OCI-LY7 (cell line): ENCODE results near the gene TMEM181.

Experiments used
- EZH2phosphoT487 ChIP-seq: fragments of 200-600 bp; sonication (generic); IDR thresholded peaks from 2 replicates; pipeline ENCODE4 v1.6.1; 2018; ENCODE audit warnings: low read depth, borderline replicate concordance, mild to moderate bottlenecking, mixed run types, antibody characterized with exemption, low read length, moderate library complexity, mixed read lengths
- TF ChIP-seq, protein P1 (sequence below): fragments of 200-600 bp; sonication (generic); conservative IDR thresholded peaks from 2 replicates; pipeline ENCODE4 v1.5.1; 2014; ENCODE audit warnings: mild to moderate bottlenecking, antibody characterized with exemption, low read length, moderate library complexity, mixed read lengths

DNA sequence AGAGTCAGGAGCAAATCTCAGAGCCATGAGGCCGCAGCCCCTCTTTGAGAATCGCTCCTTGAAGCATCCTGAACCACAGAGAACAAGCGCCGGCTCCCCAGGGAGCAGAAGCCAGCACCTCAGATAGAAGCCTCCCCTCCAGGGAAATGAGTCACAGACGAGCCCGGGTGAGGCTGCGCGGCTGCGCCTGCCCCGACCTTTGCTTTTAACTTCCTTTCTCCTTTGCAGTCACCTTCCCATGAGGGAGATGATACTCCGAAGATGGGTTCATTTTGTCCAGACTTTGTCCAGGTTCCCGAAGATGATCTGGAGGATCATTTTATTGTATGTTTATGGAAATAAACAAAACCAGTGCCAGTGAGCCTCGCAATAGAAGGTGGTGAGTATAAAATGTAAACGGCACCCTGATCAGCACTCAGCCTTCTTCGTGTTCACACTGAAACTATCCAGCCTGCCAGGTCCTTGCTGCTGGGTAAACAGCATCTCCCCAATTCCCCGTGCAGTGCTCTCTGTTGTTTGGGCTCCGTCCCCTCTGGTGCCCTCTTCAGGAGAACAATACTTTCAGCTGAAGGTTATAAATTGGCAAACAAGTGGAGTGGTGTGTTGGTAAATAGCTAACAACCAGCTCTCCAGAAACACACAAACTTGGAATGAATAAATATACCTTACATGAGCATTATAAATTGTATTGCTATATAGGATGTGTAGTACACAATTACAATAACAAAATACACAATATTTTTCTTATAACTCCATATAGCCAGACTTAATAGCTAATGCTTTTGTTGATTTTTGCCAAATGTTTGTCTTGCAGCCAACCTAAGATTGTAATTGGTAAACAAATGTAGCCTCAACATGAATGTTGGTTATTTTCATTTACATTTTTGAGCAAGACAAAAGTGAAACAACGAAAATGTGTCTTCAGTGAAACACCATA is 41.4 kb upstream of the TMEM181 start:
- TF ChIP-seq, protein P1, sequence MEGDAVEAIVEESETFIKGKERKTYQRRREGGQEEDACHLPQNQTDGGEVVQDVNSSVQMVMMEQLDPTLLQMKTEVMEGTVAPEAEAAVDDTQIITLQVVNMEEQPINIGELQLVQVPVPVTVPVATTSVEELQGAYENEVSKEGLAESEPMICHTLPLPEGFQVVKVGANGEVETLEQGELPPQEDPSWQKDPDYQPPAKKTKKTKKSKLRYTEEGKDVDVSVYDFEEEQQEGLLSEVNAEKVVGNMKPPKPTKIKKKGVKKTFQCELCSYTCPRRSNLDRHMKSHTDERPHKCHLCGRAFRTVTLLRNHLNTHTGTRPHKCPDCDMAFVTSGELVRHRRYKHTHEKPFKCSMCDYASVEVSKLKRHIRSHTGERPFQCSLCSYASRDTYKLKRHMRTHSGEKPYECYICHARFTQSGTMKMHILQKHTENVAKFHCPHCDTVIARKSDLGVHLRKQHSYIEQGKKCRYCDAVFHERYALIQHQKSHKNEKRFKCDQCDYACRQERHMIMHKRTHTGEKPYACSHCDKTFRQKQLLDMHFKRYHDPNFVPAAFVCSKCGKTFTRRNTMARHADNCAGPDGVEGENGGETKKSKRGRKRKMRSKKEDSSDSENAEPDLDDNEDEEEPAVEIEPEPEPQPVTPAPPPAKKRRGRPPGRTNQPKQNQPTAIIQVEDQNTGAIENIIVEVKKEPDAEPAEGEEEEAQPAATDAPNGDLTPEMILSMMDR, result peak; percentile 92
- no peak for TF ChIP-seq EZH2phosphoT487
